GM12875 (cell line): ENCODE results near the gene KAT2B.

Experiments used
- H3K4me3 ChIP-seq: one replicate; pipeline ENCODE4 v1.5.1; 2011; ENCODE audit warnings: low read depth, low read length, control low read depth
- CTCF ChIP-seq: IDR thresholded peaks from 2 replicates; pipeline ENCODE4 v1.5.1; 2011; ENCODE audit warnings: low read depth, mild to moderate bottlenecking, control low read depth, inconsistent platforms, low read length, moderate library complexity, borderline replicate concordance; ENCODE audit not compliant: insufficient read depth

Gene KAT2B

GRCh38 chr3:20080956-20081554 is 40.8 kb downstream of the KAT2B start:
- no peak overlapping the region for H3K4me3 ChIP-seq

GRCh38 chr3:20083253-20083652 is 43.0 kb downstream of the KAT2B start:
- H3K4me3 ChIP-seq: no peak overlapping the region

More at GRCh38 chr3:20080956-20081554, 40.8 kb downstream of the KAT2B start:
- TF ChIP-seq CTCF: no peak

GRCh38 chr3:20083953-20084352 is 43.7 kb downstream of the KAT2B start:
- no peak overlapping the region for H3K4me3 ChIP-seq
- TF ChIP-seq CTCF: no peak

More at GRCh38 chr3:20083253-20083652, 43.0 kb downstream of the KAT2B start:
- TF ChIP-seq CTCF: no peak

DNA sequence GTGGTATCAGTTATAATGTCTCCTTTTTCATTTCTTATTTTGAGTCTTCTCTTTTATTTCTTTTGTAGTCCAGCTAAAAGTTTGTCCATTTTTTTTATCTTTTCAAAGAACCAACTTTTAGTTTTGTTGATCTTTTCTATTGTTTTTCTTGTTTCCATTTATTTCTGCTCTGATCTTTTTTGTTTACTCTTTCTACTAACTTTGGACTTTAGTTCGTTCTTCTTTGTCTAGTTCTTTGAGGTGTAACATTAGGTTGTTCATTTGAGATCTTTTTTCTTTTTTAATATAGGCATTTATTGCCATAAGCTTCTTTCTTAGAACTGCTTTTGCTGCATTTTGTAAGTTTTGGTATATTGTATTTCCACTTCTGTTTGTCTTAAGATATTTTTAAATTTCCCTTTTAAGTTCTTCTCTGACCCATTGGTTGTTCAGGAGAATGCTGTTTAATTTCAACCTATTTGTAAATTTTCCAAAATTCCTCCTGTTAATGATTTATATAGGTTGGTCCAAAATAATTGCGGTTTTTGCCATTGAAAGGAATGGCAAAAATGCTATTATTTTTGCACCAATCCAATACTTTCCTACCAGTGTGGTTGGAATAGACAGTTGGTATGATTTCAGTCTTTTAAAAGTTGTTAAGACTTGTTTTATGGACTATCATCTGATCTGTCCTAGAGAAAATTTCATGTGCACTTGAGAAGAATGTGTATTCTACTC is 51.2 kb downstream of the KAT2B start:
- no peak for TF ChIP-seq CTCF
- H3K4me3 ChIP-seq: no peak overlapping the region

DNA sequence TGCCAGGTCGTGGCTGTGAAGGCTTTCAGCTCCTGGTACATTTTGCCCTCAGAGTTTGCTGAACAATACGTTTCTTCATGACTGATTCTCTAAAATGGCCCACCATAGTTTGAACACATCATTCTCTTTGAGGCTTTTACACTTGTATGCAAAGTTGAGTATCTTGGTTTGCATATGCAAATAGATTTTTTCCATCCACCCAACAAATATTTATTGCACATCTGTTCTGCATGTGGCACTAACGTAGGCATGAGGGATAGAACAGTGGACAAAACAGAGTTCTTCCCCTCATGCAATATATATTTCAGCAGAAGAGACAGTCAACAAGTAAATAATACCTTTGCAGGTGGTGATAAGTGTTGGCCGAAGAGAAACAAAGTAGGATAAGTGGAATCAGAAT is 55.2 kb downstream of the KAT2B start:
- TF ChIP-seq CTCF: no peak

GRCh38 chr3:20096135-20096685 is 56.0 kb downstream of the KAT2B start:
- no peak for TF ChIP-seq CTCF
- H3K4me3 ChIP-seq: no peak overlapping the region

More for the DNA sequence above, 55.2 kb downstream of the KAT2B start:
- H3K4me3 ChIP-seq: no peak overlapping the region

DNA sequence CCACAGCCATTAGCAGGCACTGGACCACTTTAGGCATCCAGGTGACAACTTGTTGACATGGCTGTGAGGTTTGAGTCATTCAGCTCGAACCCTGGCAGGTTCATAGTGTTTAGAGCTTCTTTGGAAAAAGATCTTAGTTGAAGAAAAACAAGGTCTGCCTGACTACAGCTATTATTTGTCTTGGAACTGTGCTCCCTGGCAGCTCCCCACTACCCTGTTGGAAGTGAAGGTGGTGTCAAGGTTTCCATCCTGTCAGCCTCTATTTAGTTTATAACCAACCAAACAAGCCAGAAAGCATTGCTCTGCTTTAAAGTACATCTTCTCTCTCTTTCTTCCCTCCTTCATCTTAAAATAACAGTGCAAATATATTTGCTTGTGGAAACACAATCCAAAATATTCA is 56.8 kb downstream of the KAT2B start:
- H3K4me3 ChIP-seq: no peak overlapping the region

More for the DNA sequence above, 56.8 kb downstream of the KAT2B start:
- TF ChIP-seq CTCF: no peak
